GM19468 (cell line): Measurements from ENCODE around the gene PALLD.
"Not testable (repeated sequence)": the region's sequence is repeated elsewhere in the genome, so short reads cannot be mapped to it uniquely, and the experiment has no call there.

Experiments used
- ATAC-seq: cut with Tn5 transposase; IDR thresholded peaks from one replicate; pipeline ENCODE4 v1.9.1; 2021; ENCODE audit warnings: mild to moderate bottlenecking, moderate library complexity, moderate number of reproducible peaks; ENCODE audit not compliant: unreplicated experiment; ENCODE audit errors: extremely low read depth

PALLD gene

DNA sequence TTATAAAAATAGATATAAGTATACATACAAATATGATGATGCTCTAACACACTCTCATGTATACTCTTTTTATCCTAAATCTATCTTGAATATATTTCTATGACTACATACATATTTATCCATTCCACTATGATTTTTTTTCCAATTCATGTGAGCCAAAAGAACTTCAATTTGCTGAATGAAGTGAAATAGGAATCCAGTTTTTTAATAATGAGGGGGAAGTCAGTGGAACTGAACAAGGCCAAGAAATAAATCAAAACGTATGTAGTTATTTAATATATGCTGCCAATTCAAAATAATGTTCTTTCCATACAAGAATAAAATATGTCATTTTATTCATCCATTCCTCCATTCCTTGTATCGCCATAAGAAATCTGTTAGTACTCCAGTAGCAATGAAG is 6.1 kb upstream of the PALLD start:
- no peak for ATAC-seq

DNA sequence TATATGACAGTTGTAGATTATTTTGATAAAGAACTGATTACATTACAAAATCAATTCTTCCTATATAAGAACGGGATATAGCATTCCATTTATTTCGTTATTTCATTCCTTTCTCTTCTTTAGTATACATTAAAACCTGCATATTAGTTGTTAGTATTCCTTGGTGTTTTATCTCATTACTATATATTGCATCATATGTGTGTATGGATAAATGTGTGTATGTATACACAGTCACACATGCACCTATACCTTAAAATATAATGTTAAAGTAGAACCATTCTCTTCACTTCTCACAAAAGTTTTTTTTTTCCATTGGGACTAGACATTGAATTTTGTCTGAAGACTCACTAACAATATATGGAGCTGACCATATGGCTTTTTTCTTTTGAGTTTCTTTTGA is 5.3 kb upstream of the PALLD start:
- no peak for ATAC-seq

DNA sequence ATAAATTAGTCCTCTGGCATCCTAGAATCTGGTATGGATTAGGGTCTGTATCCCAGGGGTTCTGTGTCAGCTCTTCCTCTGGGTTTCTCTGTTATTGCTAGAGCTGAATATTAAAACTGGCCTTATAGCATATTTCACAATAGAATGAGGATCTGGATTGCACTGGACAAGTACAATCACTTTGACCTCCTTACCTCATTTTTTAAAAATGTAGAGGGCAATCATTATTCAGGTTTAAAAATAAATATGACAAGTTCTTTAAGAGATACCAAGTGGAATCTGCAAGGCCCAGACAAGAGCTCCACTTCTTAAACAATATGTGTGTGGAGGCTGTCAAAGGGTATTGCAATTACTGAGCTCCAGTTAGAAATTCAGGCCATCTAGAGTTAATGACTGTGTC is 1.4 kb downstream of the PALLD start:
- ATAC-seq: no peak

GRCh38 chr4:168499241-168499640 is 2.4 kb downstream of the PALLD start:
- ATAC-seq: no peak

DNA sequence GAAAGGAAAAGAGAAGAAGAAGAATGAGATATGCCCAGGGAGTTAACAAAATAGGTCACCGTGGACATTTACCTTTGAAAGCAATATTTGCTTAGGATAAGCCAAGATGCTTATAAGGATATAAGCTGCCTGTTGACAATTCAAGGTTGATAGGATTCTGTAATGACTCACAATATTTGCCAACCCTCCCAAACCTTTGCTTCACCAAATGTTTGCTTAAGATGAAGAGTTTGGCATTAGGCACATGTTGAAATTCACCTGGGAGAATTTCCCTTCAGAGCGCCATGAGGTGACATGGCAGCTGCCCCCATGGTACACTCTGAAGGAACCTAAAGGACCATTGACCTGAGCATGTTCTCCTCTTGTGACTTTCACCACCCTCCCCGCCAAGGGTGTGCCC is 4.6 kb downstream of the PALLD start:
- no peak for ATAC-seq

GRCh38 chr4:168502861-168503260 is 6.0 kb downstream of the PALLD start:
- no peak for ATAC-seq

DNA sequence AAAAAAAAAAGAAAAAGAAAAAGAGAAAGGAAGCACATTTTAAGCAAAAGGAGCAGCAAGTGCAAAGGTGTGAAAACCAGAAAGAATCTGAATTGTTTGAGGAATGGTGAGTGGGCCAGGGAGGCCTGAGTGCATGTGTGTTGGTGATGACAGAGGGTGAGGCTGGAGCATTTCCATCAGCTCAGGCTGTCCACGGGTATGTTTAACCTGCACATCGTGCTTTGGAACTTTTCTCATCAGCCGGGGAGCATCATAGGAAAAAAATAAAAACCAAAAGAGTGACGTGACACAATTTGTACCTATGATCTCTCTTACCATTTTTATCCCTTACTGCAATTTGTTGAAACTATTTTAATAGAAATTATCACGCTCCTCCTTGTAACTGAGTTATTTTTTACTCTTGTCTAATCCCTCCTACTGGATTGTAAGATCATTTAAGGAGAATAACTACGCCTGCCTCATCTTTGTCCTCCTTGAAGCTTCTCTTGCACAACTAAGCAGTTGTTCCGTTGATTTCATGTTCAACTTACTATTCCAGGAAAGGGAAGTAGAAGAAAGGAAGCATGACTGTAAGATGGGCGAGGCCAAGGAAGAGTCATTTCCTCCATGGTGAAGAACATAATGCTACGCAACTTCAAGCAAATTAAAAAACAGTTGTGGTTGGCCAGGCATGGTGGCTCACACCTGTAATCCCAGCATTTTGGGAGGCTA is 7.0 kb downstream of the PALLD start:
- ATAC-seq: no peak

GRCh38 chr4:168504526-168504925 is 7.7 kb downstream of the PALLD start:
- no peak for ATAC-seq

GRCh38 chr4:168506014-168506413 is 9.2 kb downstream of the PALLD start:
- ATAC-seq: no peak

- no peak for ATAC-seq
Measured at GRCh38 chr4:168507178-168507815, 10.4 kb downstream of the PALLD start.

- no peak for ATAC-seq
Measured at GRCh38 chr4:168508683-168509082, 11.8 kb downstream of the PALLD start.

DNA sequence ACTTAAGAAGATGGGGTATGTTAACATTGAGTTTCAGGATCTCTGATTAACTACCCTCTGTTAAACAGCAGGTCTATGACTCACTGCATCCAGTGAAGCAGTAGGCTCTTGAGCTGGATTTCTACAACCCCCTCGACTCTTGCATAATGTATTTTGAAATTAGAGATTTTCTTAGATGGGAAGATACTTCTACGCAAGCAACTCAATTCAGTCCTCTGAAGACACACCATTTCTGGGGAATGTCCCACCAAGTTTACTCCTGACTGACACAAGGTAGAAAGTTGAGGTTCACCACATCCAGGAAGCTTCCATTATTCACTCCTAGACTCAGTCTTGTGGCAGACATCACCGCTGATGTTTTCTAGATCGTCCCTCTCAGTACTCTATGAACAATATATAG is 12.9 kb downstream of the PALLD start:
- ATAC-seq: no peak

- no peak for ATAC-seq
Measured at GRCh38 chr4:168511780-168512489, 15.1 kb downstream of the PALLD start.

- ATAC-seq: not testable (repeated sequence)
Measured at GRCh38 chr4:168513826-168514225, 17.0 kb downstream of the PALLD start.

DNA sequence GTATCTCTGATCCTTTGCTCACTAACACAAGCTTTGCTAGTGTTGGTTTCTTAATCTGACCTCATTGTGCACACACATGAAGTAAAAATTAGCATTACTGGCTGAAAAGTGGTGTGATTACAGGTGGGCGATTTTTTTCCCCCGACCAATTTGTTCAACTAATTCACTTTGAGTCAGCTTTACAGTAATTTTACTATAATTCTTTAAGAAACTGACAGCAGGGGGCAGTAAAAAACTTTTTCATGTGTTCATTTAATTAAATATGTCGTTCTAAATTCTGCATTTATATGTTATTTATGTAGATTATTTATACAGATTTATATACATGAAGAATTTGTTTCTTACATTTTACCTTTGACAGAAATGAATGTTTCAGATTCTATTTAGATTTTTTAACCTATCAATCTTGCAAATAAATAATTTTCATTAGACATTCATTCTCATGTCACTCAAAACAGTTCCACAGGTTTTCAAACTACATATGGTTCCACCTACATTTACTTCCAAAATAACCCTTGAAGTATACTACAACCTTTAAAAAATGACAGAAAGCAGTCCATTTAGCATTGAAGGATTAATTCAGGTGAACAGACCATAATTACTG is 17.5 kb downstream of the PALLD start:
- ATAC-seq: no peak

DNA sequence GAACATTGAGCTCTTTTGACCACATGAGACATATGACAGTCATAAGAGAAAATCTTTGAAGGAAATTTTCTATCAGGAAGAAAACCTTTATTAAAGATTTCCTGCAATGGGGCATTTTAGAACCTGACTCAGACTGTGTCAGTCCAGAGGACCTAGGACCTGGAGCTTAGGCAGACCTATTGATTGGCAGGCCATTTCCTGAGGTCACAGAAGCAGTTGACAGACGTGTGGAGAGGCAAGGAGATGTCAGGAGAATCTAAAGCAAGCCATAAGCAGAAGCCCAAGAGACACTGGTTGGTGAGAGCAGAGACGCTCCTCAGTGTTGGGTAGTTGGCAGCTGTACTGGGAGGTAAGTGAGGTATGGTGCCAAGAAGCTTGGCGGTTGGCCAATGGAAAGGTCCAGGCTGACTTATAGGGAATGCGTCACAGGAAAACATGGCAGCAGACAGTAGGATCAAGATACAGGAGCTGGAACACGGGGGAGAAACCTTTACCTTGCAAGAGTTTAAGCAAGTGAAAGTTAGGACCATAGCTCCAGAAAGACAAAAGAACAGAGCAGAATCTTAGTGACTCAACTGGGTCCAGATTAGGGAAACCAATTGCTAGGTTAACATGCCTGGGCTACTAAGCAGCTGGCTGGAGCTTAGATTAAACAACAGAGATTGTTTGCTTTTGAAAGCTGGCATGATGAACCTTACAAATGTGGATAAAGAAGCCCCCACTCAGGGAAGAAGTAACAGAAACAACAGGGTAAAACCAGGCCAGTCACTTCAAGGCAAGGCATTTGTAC is 18.6 kb downstream of the PALLD start:
- no peak for ATAC-seq

DNA sequence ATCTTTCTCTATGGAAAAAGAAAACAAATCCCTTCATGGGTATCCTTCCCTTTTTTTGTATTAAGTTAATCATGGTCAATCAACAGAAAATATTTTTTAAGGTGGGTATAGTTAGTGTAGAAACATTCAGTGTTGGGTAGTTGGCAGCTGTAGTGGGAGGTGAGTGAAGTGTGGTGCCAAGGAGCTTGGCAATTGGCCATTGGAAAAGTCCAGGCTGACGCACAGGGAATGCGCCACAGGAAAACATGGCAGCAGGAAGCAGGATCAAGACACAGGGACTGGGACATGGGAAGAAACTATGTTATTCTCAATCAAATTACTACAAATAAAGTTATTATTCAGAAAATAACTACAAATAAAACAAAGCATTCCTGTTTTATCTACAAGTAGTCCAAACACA is 20.0 kb downstream of the PALLD start:
- no peak for ATAC-seq

DNA sequence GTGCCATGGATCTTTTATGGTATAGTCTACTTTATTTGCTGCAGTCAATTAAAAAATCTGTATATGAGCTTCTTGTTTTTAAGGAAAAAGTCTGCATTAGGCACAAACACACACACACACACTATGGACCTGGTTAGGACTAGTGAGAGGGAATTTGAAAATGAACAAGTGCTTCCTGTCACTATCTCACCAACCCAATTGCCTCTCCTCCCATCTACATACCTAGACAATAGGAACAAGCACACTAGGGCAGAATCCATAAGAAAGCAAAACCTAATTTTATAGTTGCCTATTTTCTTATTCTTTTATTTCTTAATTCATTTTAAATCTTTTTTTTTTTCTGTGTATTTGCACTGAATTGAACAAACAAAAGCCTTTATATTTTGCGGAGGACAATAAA is 22.7 kb downstream of the PALLD start:
- ATAC-seq: no peak

GRCh38 chr4:168521721-168522120 is 24.9 kb downstream of the PALLD start:
- no peak for ATAC-seq

DNA sequence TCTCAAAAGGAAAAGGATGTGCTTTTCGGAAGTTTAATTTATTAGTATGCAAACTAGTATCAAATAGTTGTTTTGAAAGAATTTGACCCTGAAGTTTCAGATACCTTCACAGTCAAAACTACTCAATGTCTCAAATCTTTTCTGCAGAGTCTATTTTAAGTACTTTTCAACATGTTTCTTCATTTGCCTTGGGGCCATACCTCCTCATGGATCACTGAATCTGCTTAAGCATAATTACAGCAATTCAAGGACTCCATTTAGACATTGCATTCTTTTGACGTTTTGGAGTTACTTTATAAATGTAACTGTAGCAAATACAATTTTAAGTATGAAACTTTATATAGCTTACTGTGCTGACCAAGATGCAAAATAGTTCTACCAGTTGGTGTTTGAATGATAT is 25.5 kb downstream of the PALLD start:
- no peak for ATAC-seq
